Activated B cell treated with CpG ODN at 0.5 μM for 24 hours (primary cell): ENCODE measurements around the gene SND1. TPM values are rescaled to one million over a fixed set of nuclear protein-coding genes. Genes with fewer than 3 reads are reported as not detected.
"Not testable (repeated sequence)": the region's sequence is repeated elsewhere in the genome, so short reads cannot be mapped to it uniquely, and the experiment has no call there.

Experiments used
- ATAC-seq: fragments of 200-7000 bp; cut with Tn5 transposase; one replicate; pipeline ENCODE4 v1.10.0; 2021; ENCODE audit warnings: low read depth, mild to moderate bottlenecking, moderate library complexity
- CTCF ChIA-PET: fragments of 350-600 bp; sonication (Branson Sonifier 250); formaldehyde crosslinking; loops from one replicate; lab custom pipeline; 2021; ENCODE audit warnings: antibody characterized with exemption; lab: Charles Lee
- POLR2A ChIA-PET: fragments of 350-600 bp; sonication (Branson Sonifier 250); formaldehyde crosslinking; loops from one replicate; lab custom pipeline; 2021; ENCODE audit warnings: antibody characterized with exemption; lab: Charles Lee
- DNase-seq: peaks from one replicate; pipeline ENCODE4 v3.0.0; 2022
- H3K27ac Mint-ChIP-seq: one replicate; pipeline ENCODE4 v1.8.0; 2020; ENCODE audit warnings: mixed read lengths
- H3K27me3 Mint-ChIP-seq: one replicate; pipeline ENCODE4 v1.8.0; 2021; ENCODE audit warnings: mixed read lengths
- H3K36me3 Mint-ChIP-seq: one replicate; pipeline ENCODE4 v1.8.0; 2021; ENCODE audit warnings: low read depth, mixed read lengths
- H3K4me1 Mint-ChIP-seq: one replicate; pipeline ENCODE4 v1.8.0; 2021; ENCODE audit warnings: mixed read lengths
- H3K4me3 Mint-ChIP-seq: one replicate; pipeline ENCODE4 v1.8.0; 2020; ENCODE audit warnings: mild to moderate bottlenecking, mixed read lengths
- H3K9me3 Mint-ChIP-seq: one replicate; pipeline ENCODE4 v1.8.0; 2020; ENCODE audit warnings: mixed read lengths
- intact Hi-C: fragments of 100-400 bp; cut with micrococcal nuclease; formaldehyde crosslinking; loops from one replicate; pipeline ENCODE4 v1.15.1; 2024
- total RNA-seq: library from RNA; stranded (reverse); gene quantifications from 2 replicates; pipeline ENCODE4 v1.2.3, GENCODE V29; 2022
- TF ChIP-seq, protein P1 (sequence below): fragments of 200-600 bp; IDR thresholded peaks from one replicate; pipeline ENCODE4 v1.8.0; 2022; ENCODE audit warnings: antibody characterized with exemption, mild to moderate bottlenecking

SND1 gene
- total RNA-seq, 1 donor from 2014 or later = 215 TPM

- ChIA-PET POLR2A (interaction anchor here (0.6 kb wide), 1 partner anchor 824 kb away, joined by 3 read pairs; no protein-coding TSS in a partner anchor), CTCF (interaction anchor here (0.6 kb wide), 1 partner anchor 35 kb away, joined by 3 read pairs; no protein-coding TSS in a partner anchor)
- ATAC-seq (no peak), DNase-seq (no peak)
- H3K27me3 Mint-ChIP-seq = no peaks in the 10 kb centered on the region
- peaks cover 2% of the 10 kb centered on the region for H3K9me3 Mint-ChIP-seq
- peaks cover 12% of the 10 kb centered on the region for H3K4me1 Mint-ChIP-seq
- intact Hi-C loops = no loop called here
- H3K4me3 Mint-ChIP-seq = no peak overlapping the region
- TF ChIP-seq, protein P1, sequence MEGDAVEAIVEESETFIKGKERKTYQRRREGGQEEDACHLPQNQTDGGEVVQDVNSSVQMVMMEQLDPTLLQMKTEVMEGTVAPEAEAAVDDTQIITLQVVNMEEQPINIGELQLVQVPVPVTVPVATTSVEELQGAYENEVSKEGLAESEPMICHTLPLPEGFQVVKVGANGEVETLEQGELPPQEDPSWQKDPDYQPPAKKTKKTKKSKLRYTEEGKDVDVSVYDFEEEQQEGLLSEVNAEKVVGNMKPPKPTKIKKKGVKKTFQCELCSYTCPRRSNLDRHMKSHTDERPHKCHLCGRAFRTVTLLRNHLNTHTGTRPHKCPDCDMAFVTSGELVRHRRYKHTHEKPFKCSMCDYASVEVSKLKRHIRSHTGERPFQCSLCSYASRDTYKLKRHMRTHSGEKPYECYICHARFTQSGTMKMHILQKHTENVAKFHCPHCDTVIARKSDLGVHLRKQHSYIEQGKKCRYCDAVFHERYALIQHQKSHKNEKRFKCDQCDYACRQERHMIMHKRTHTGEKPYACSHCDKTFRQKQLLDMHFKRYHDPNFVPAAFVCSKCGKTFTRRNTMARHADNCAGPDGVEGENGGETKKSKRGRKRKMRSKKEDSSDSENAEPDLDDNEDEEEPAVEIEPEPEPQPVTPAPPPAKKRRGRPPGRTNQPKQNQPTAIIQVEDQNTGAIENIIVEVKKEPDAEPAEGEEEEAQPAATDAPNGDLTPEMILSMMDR = no peak
- H3K36me3 Mint-ChIP-seq = peaks cover 55% of the 10 kb centered on the region
- H3K27ac Mint-ChIP-seq = no peak overlapping the region
Observed at GRCh38 chr7:127673902-127674301, 21.9 kb downstream of the SND1 start.

- POLR2A ChIA-PET = no interaction called here
- no peak overlapping the region for H3K27ac Mint-ChIP-seq
Observed at GRCh38 chr7:127674361-127674760, 22.4 kb downstream of the SND1 start.

GRCh38 chr7:127674923-127675322 is 22.9 kb downstream of the SND1 start:
- intact Hi-C loops, H3K27me3 Mint-ChIP-seq, DNase-seq, CTCF ChIA-PET, POLR2A ChIA-PET, H3K4me3 Mint-ChIP-seq, H3K27ac Mint-ChIP-seq, ATAC-seq, H3K9me3 Mint-ChIP-seq: not testable (repeated sequence)
- H3K36me3 Mint-ChIP-seq = peaks cover 57% of the 10 kb centered on the region
- peaks cover 11% of the 10 kb centered on the region for H3K4me1 Mint-ChIP-seq

More at GRCh38 chr7:127674361-127674760, 22.4 kb downstream of the SND1 start:
- no peak for ATAC-seq
- H3K4me1 Mint-ChIP-seq = peaks cover 12% of the 10 kb centered on the region
- no peak for DNase-seq
- no peak overlapping the region for H3K4me3 Mint-ChIP-seq
- peaks cover 56% of the 10 kb centered on the region for H3K36me3 Mint-ChIP-seq
- CTCF ChIA-PET = no interaction called here
- no peaks in the 10 kb centered on the region for H3K27me3 Mint-ChIP-seq
- TF ChIP-seq, protein P1 = no peak
- peaks cover 2% of the 10 kb centered on the region for H3K9me3 Mint-ChIP-seq
- intact Hi-C loops = no loop called here

- Mint-ChIP-seq H3K27ac (no peak overlapping the region), H3K4me3 (no peak overlapping the region), H3K27me3 (no peaks in the 10 kb centered on the region), H3K9me3 (peaks cover 12% of the 10 kb centered on the region), H3K4me1 (peaks cover 11% of the 10 kb centered on the region), H3K36me3 (peaks cover 60% of the 10 kb centered on the region)
- ChIA-PET CTCF (no interaction called here), POLR2A (no interaction called here)
- intact Hi-C loops = no loop called here
- TF ChIP-seq, protein P1 = no peak
- no peak for ATAC-seq
- DNase-seq = no peak
Observed at GRCh38 chr7:127675721-127676120, 23.7 kb downstream of the SND1 start.

- no peak overlapping the region for H3K4me3 Mint-ChIP-seq
- peaks cover 16% of the 10 kb centered on the region for H3K4me1 Mint-ChIP-seq
- H3K27ac Mint-ChIP-seq = no peak overlapping the region
- intact Hi-C loops = no loop called here
- ATAC-seq (no peak), DNase-seq (no peak)
- H3K9me3 Mint-ChIP-seq = peaks cover 14% of the 10 kb centered on the region
- H3K36me3 Mint-ChIP-seq = peaks cover 61% of the 10 kb centered on the region
- TF ChIP-seq, protein P1 = no peak
- POLR2A ChIA-PET = no interaction called here
- CTCF ChIA-PET = interaction anchor here (1.6 kb wide), 1 partner anchor 31 kb away, joined by 4 read pairs; no protein-coding TSS in a partner anchor
- H3K27me3 Mint-ChIP-seq = no peaks in the 10 kb centered on the region
Observed at GRCh38 chr7:127677433-127678230, 25.6 kb downstream of the SND1 start.
